GM19328 (cell line): ENCODE data around the gene OTUD3.
"Not testable (repeated sequence)": the region's sequence is repeated elsewhere in the genome, so short reads cannot be mapped to it uniquely, and the experiment has no call there.

ENCODE experiments used
- ATAC-seq: cut with Tn5 transposase; IDR thresholded peaks from one replicate; pipeline ENCODE4 v1.9.1; 2021; ENCODE audit warnings: mild to moderate bottlenecking, moderate library complexity; ENCODE audit not compliant: unreplicated experiment

OTUD3 gene

DNA sequence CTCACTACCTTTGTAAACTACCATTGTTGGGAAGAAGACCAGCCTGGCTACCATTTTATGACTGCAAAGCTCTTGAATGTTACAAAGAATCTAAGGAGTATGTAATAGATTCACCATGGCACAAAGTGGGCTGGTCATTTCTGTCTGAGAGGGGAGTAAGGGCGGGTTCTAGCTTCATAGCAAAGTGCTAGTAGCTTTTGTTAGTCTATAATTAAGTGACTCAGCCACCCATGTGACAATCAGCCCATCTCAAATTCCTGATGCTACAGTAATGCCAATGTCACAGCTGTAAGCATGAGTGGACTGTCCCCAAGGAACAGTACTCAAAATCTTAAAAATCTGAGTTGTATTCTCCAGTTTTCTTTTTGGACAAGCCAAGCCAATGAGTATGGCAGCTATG lies 15.4 kb upstream of the OTUD3 start:
- ATAC-seq: no peak

DNA sequence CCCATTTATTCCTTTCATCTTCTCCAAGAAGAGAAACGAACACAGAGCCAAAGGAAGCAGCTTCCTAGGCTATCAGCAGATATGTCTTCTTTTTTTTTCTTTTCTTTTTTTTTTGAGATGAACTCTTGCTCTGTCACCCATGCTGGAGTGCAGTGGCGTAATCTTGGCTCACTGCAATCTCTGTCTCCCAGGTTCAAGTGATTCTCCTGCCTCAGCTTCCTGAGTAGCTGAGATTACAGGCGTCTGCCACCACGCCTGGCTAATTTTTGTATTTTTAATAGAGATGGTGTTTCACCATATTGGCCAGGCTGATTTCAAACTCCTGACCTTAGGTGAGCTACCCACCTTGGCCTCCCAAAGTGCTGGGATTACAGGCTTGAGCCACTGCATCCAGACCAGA lies 13.6 kb upstream of the OTUD3 start:
- ATAC-seq: not testable (repeated sequence)

DNA sequence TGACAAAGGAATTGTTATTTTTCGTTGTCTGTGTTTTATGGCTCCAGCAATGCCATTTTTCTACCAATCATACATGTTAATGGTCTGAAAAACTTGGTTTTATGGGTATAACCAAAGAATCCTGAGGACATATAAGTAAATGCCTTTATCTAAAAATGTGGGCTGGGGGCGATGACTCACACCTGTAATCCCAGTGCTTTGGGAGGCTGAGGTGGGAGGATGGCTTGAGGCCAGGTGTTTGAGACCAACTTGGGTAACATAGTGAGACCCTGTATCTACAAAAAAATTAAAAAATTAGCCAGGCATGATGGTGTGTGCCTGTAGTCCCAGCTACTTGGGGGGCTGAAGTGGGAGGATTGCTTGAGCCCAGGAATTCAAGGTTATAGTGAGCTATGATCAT lies 12.7 kb upstream of the OTUD3 start:
- not testable (repeated sequence) for ATAC-seq

DNA sequence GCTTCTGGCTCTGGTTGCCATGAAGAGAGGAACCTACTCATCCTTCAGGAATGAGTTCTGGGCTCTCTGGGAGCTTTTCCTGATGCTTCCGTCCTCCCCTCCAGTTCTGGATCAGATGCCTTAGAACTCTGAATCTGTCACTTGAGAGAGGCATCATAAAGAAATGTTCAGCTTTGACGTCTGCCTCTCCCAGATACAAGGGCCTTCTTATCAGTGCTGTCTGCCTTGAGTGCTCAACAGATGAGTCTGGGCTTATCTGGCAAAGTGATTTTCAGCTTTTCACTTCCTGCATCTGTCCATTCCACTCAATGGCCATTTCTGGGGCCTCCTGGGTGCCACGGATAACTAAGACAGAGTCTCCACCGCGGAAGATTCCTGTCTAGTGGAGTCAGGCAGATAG lies 12.3 kb upstream of the OTUD3 start:
- no peak for ATAC-seq

DNA sequence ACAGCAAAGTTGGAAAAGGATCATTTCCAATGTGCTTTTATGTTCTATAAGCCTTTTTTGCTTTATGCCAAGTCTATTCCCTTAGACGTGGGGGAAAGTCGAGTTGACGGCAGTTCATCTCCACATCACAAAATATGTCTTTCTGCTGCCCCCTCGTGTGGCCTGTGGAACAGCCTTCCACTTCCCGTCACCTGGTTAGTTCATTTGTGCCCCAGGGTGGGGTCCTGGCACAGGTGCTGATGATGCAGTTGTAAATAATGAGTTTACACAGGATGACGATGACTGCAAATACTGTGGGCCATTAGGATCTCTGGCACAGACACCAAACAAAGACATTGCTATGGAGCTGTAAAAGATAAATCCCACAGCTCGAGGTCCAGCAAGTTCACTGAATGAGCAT lies 10.0 kb upstream of the OTUD3 start:
- ATAC-seq: no peak

DNA sequence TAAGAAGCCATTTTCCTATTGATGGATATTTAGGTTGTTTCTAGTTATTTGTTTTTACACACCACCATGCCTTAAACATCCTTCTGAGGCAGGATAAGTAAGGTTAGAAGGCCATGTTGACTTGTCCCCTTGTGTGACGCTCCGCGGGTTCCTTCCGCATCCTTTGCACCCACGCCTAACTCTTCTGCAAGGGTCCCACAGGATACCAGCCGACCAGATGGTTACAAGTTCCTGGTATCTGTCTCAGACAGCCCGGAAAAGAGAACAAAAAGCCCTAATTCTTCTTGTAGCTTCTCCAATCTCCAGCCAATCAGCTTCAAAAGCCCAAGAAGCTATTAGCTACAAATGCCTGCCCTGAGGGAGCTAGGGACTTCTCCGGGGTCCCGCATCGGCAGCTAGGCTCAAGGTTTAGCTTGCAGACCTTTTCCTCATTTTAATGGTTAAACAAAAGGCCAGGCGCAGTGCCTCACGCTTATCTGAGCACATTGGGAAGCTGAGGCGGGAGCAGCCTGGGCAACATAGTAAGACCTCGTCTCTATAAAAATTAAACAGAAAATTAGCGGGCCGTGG lies 4.9 kb upstream of the OTUD3 start:
- ATAC-seq: no peak

DNA sequence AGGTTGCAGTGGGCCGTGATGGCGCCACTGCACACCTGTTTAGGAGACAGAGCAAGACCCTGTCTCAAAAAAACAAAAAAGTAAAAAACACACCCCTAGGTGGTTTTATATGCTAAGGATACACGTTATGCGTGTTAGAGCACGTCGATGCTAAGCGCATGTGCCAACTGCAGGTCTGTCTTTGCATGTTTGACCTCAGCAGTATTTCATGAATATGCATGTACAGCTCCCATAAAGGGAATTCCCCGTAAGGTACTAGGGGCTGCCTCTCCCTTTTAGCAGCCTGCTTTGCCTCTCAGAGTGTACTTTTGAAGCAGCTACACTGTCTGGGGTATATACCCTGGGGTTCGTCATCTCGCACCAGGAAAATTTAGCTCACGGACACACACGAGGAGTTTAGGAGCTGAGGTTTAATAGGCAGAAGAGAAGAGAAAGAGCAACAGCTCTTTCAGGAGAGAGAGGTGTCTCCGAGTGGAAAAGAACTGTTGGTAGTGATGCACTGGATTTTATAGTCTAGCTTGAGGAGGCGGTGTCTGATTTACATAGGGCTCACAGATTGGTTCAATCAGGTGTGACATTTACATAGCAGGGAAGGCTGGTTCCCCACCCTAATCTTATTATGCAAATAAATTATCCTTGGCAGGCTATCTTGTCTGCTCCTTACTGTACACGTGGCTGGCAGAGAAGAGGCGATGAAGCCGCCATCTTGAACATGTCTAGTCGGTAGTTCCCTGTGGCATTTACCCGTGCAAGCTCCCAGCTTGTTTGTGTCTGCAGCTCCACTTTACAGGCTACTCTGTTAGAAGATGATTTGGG lies 4.2 kb upstream of the OTUD3 start:
- no peak for ATAC-seq

DNA sequence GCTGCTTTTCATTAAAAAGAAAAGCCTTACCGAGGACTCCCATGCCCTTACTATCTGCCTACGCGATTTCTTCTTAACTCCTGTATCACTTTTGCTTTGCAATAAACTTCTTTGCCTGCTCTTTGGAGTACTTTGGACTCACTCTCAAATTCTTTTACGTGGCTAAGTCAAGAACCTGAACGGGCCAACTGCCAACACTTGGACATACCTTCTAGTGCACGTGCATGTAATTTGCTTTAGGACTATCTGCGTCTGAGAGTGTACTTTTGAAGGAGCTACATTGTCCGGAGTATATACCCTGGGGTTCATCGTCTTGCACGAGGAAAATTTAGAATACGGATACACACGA lies 3.6 kb upstream of the OTUD3 start:
- no peak for ATAC-seq

DNA sequence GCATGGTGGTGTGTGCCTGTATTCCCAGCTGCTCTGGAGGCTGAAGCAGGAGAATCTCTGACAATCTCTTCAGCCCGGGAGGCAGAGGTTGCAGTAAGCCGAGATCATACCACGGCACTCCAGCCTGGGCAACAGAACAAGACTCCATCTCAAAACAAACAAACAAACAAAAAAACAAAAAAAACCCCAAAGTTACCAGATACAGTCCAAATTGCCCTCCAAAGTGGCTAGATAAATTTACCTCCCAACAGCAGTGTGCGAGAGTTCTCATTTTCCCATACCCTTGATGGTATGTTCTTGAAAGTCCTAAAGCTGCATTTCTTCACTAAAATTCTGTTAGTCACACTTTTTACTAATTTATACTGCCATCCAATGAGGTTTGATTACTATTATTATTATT lies 3.0 kb upstream of the OTUD3 start:
- ATAC-seq: no peak

DNA sequence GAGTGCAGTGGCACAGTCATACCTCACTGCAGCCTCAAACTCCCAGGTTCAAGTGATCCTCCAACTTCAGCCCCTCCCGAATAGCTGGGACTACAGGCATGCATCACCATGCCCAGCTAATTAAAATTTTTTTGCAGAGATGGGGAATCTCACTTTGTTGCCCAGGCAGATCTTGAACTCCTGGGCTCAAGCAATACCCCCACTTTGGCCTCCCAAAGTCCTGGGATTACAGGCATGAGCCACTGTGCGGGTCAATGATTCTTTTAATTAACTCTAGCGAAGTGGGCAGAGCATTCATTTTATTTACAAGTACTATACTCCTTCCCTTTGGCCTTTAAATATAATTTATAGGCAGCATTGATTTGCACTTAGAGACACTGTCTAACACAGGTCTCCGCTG lies 2.5 kb upstream of the OTUD3 start:
- ATAC-seq: no peak

DNA sequence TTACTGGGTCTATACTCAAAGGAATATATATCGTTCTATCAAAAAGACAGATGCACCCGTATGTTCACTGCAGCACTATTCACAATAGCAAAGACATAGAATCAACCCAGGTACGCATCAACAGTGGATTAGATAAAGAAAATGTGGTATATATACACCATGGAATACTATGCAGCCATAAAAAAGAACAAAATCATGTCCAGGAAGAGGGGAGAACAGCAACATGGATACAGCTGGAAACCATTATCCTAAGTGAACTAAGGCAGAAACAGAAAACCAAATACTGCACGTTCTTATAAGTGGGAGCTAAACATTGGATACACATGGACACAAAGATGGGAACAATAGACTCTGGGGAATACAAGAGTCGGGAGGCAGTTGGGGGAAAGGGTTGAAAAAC lies 1.4 kb upstream of the OTUD3 start:
- ATAC-seq: not testable (repeated sequence)

DNA sequence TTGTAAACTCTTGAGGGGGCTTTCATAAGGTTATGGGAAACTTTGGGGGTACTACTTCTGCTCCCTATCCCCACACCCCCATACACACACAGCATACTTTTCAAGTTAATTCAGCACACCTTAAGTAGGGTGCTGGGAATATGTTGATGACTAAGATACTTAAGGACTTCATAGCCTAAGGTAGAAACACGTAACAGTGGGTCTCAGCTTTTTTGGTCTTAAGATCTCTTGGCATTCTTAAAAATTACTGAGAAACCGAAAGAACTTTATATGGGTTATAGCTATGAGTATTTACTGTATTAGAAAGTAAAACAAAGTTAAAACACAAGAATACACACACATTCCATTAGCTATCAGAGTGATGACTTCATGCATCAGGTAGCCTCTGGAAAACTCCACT lies 2.1 kb downstream of the OTUD3 start:
- ATAC-seq: no peak

DNA sequence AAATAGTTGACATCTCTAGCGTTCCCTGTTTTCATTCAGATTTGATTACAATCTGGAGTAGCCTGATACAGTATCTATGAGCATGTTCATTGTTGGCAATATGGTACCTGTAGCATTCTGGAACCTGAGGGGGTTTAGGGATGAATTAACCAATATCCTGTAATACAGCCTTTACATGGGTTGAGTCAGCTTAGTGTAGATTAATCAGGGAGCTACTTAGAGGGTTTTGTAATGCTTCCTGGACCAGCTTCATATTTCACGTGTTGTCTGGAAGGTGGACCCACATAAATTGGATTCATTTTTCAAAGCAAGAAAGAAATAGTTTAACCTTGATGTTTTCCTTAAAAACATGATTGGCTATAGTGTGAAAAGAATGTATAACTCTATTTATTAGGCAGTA lies 3.6 kb downstream of the OTUD3 start:
- no peak for ATAC-seq

DNA sequence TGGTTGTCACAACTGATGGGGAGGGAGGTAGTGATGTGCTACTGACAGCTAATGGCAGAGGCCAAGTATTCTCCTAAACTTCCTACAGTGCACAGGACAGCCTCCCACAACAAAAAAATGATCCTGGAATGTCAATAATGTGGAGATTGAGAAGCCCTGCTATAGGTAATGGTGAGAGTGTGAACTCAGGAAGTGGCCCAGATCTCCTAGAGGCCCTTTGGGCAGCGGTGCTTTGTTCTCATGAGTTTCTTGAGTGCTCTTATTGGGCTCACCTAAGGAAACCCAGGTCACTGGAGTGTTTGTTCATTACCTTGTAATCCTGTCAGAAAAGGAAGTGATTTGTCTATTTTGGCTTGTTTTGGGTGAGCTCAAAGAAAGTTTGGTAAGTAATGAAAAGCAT lies 5.9 kb downstream of the OTUD3 start:
- no peak for ATAC-seq

DNA sequence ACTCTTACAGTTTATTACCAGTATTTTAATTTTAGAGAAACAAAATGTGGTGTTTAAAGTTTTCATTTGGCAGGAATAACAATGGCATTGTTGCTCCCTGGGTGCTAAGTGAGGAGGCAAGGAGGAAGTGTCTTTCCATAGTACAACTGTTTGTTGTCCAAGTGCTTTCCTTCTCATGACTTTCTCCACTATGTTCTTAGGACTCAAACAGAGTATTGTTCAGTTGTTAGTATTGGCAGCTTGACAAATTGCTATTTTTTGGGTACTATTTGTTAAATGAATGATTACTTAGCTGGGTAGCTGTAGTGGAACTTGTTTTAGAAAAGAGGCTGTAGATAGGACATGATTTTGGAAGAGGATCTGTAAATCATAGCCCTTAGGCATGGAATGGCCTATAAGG lies 7.5 kb downstream of the OTUD3 start:
- no peak for ATAC-seq

DNA sequence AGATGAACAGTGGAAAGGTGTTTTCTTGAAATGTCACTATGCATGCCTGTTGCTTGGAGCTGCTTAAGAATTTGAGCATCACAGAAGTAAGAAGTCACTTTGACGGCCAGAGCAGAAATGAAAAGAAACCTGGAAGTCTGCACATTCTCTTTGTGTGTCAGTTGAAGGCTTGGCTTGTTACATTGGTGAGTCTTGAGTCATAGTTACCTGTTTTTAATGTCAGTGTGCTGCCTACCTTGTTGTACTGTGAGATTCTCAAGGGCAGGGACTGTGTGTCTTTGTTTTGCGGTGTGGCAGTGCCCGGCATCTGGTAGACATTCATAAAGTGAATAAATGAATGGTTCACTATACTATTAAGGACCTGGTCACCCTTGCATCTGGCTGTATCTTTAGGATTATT lies 9.9 kb downstream of the OTUD3 start:
- no peak for ATAC-seq

DNA sequence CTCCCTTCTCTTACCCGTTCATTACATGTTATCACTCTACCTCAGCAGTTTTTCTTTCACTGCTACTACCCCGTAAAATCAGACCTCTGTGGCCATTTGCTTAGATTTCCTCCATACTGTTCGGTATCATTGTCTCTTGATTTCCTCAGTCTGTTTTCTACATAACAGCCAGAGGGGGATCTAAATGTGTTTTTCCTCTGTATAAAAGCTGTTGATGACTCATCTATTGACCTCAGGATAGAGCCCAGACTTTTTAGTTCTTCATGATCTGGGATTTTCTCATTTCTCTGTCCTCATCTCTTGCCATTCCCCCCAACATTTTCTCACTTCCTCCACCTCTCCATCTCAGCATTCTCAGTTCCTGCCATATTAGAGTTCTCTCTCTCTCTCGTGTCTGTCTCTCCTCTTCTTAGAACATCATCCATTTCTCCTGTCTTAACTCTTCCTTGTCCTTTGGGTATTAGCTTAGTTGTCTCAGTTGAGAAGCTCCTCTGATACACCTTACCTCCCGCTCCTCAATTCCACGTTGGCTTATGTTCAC lies 10.5 kb downstream of the OTUD3 start:
- no peak for ATAC-seq

DNA sequence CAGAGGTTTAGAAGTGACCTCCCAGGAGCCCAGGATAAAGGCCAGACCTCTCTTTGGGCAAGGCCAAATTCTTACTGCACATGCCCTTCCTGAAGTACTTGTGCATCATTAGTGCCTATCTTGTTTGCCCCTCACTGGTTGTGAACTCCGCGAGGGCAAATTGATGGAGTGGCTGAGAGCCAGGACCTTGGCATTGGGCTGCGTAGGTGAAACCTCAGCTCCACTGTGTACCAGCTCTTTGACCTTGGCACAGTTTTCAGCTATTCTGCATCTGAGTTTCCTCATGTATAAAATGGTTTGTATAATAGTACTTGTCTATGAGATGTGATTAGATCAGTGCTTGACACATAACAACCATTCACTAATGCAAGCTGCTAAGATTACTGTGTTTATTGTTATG lies 11.5 kb downstream of the OTUD3 start:
- ATAC-seq: no peak

DNA sequence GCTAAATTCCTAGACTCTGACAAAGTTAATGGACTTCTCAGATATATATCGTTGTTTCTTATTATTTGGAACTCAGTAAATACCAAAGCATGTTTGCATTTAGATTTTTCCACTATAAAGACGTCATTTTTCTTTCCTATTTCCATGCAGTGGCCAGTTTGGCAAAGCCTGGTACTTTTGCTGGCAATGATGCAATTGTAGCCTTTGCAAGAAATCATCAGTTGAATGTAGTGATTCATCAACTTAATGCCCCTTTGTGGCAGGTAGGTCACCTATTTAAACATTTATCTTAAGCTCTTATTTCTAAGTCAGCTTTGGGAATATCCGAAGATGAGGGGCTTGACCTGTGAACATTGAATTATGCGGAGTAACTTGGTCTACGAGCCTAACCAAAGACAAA lies 12.0 kb downstream of the OTUD3 start:
- no peak for ATAC-seq

DNA sequence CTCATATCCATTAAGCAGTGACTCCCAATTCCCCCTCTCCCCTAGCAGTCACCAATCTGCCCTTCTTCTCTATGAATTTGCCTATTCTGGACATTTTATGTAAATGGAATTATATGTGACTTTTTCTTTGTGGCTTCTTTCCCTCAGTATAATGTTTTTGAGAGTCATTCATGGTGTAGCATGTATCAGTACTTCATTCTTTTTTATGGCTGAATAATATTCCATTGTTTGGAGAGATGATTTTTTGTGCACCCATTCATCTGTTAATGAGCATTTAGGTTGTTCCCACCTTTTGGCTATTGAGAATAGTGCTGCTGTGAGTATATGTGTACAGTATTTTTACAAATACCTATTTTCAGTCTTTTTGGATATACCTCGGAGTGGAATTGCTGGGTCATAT lies 19.5 kb downstream of the OTUD3 start:
- ATAC-seq: no peak

DNA sequence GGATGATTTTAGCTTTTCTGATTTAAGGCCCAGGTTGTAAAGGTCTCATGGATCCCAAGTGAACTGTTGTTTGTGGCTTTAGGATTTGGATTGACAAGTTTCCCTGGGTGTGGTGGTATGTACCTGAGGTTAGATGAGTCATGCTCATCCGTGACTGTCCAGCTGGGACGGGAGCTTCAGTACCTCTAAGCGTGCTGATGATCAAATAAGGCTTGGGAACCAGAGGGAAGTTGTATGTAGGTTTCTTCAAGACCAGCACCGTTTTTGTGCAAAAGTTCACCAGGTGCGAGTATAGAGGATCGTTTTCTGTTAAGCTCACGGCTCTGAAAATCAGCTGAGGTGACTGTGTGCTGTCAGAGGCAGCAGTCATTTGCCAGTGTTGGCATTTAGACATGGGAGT lies 21.4 kb downstream of the OTUD3 start:
- ATAC-seq: no peak

DNA sequence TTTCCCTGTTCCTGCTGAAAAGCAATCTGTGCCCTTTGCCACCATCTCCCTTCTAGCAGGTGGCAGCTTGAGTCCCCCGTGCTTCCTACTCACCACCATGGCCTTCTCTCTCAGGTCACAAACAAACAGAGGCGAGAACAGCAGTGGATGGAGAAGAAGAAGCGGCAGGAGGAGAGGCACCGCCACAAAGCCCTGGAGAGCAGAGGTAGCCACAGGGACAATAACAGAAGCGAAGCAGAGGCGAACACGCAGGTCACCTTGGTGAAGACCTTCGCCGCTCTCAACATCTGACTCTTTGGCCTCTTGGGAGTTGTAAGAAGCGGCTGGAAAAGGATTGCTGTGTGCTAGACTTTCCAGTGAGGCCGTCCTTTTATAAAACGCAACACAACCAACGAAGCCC lies 25.3 kb downstream of the OTUD3 start:
- ATAC-seq: no peak

DNA sequence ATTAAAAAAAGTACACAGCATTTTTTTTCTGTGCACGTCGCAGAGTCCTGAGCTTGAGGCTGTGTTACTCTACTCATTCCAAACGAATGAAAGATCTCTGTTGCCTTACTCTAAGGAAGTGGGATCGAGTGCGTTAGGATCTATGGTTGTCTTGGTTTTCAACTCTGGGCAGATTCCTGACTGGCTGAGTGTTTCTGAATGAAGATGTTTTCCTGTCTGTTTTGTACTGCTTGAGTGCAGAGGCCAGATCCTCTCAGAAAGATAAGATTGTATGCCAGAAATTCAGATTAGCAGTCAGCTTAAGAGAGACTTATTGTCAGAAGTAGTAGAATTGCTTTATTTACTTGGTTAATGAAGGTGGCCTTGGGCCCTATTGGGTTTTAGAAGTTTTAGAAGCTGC lies 27.2 kb downstream of the OTUD3 start:
- ATAC-seq: no peak
